OCI-LY7 (cell line): ENCODE results near the gene ZYG11A. TPM values are rescaled to one million over a fixed set of nuclear protein-coding genes. Genes with fewer than 3 reads are reported as not detected.
"Not testable (repeated sequence)": the region's sequence is repeated elsewhere in the genome, so short reads cannot be mapped to it uniquely, and the experiment has no call there.

Experiments used
- BruUV-seq: library from RNA; stranded (reverse); fragments of 400-500 nt; replicated peaks from 2 replicates; lab custom pipeline; 2021; lab: Mats Ljungman, UMichigan
- CTCF ChIA-PET: fragments of 300-600 bp; sonication (Branson Sonifier 250); formaldehyde crosslinking; loops from one replicate; lab custom pipeline; 2022; ENCODE audit warnings: antibody characterized with exemption; ENCODE audit not compliant: unreplicated experiment; lab: Charles Lee
- POLR2A ChIA-PET: fragments of 300-600 bp; sonication (Branson Sonifier 250); formaldehyde crosslinking; loops from one replicate; lab custom pipeline; 2022; ENCODE audit warnings: antibody characterized with exemption; lab: Charles Lee
- DNase-seq: peaks from one replicate; pipeline ENCODE4 v3.0.0-alpha.2; 2015; ENCODE audit warnings: low spot score
- H2AFZ ChIP-seq: fragments of 200-600 bp; sonication (generic), shearing (Covaris generic); 2 replicates; pipeline ENCODE4 v1.6.1; 2014; ENCODE audit warnings: mild to moderate bottlenecking, antibody characterized with exemption, low read length, moderate library complexity
- H3K27ac ChIP-seq: fragments of 200-600 bp; sonication (generic); 2 replicates; pipeline ENCODE4 v1.5.1; 2014; ENCODE audit warnings: mixed run types, low read depth, mild to moderate bottlenecking, moderate library complexity, low read length, inconsistent platforms; ENCODE audit not compliant: poor library complexity, severe bottlenecking
- H3K36me3 ChIP-seq: fragments of 200-600 bp; sonication (generic); 2 replicates; pipeline ENCODE4 v1.6.1; 2014; ENCODE audit warnings: mild to moderate bottlenecking, antibody characterized with exemption, low read length, moderate library complexity, mixed read lengths; ENCODE audit not compliant: insufficient read depth
- H3K4me1 ChIP-seq: fragments of 200-600 bp; sonication (generic); 2 replicates; pipeline ENCODE4 v1.5.1; 2014; ENCODE audit warnings: mild to moderate bottlenecking, low read length; ENCODE audit not compliant: insufficient read depth, poor library complexity, severe bottlenecking
- H3K4me2 ChIP-seq: fragments of 200-600 bp; sonication (generic); 2 replicates; pipeline ENCODE4 v1.6.1; 2014; ENCODE audit warnings: mild to moderate bottlenecking, low read length
- H3K4me3 ChIP-seq: fragments of 200-600 bp; sonication (generic); 2 replicates; pipeline ENCODE4 v1.5.1; 2014; ENCODE audit warnings: mild to moderate bottlenecking, low read depth, low read length; ENCODE audit not compliant: poor library complexity, severe bottlenecking
- H3K79me2 ChIP-seq: fragments of 200-600 bp; sonication (generic); 2 replicates; pipeline ENCODE4 v1.6.1; 2016; ENCODE audit warnings: low read depth, mild to moderate bottlenecking, low read length, moderate library complexity, mixed read lengths; ENCODE audit not compliant: insufficient read depth
- H3K9me2 ChIP-seq: fragments of 200-600 bp; sonication (generic); 2 replicates; pipeline ENCODE4 v1.6.1; 2016; ENCODE audit warnings: mild to moderate bottlenecking, low read length, mixed read lengths; ENCODE audit not compliant: insufficient read depth
- H3K9me3 ChIP-seq: fragments of 200-600 bp; sonication (generic); 2 replicates; pipeline ENCODE4 v1.6.1; 2014; ENCODE audit warnings: mild to moderate bottlenecking, mixed run types, low read length, mixed read lengths
- H4K20me1 ChIP-seq: fragments of 200-600 bp; sonication (generic); 2 replicates; pipeline ENCODE4 v1.6.1; 2014; ENCODE audit warnings: mild to moderate bottlenecking, antibody characterized with exemption, low read length, moderate library complexity, mixed read lengths; ENCODE audit not compliant: insufficient read depth
- EZH2phosphoT487 ChIP-seq: fragments of 200-600 bp; sonication (generic); IDR thresholded peaks from 2 replicates; pipeline ENCODE4 v1.6.1; 2018; ENCODE audit warnings: low read depth, borderline replicate concordance, mild to moderate bottlenecking, mixed run types, antibody characterized with exemption, low read length, moderate library complexity, mixed read lengths
- intact Hi-C: fragments of 100-400 bp; cut with micrococcal nuclease; formaldehyde crosslinking; loops from one replicate; pipeline ENCODE4 v1.10.0; 2022; ENCODE audit not compliant: unreplicated experiment
- total RNA-seq, 2 experiments: library from RNA; depleted of rRNA in 1 of 2; stranded (reverse); fragments of >200 nt in 1 of 2; shearing (Covaris generic) in 1 of 2; gene quantifications; 2 replicates each; pipeline ENCODE4 v1.2.3, GENCODE V29; 2014 to 2022
- TF ChIP-seq, protein P1 (sequence below): fragments of 200-600 bp; sonication (generic); conservative IDR thresholded peaks from 2 replicates; pipeline ENCODE4 v1.5.1; 2014; ENCODE audit warnings: mild to moderate bottlenecking, antibody characterized with exemption, low read length, moderate library complexity, mixed read lengths

ZYG11A gene
- total RNA-seq, 2 experiments from 2014 or later: not detected

DNA sequence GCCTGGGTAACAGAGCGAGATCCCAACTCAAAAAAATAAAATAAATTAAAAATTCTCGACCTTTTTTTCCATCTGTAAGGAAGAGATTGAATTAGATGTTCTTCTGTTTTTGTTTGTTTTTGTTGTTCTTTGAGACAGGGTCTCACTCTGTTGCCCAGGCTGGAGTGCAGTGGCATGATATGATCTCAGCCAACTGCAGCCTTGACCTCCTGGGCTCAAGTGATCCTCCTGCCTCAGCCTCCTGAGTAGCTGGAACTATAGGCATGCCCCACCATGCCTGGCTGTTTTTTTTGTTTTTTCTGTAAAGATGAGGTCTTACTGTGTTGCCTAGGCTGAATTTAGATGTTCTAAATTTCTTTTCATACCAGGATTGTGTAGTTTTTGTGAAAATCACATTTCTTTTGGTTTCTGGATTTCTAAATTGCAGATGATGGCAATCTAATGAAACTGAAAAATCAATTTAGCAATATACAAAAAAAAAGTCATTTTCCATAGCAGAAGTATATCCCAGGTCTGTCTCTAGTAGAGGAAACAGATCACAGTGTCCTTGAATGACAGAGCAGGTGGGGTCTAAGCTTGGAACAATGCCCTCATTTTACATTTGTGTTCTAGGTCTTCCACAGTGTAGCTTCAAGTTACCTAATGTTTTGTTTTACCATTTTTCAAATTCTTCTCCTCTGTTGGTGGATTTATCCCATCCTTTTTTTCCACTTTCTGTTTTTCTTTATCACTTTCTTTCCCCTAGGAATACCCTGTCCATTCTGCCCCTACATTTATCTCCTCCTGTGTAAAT, 20.3 kb downstream of the ZYG11A start:
- BruUV-seq: no TSS peak
- DNase-seq: no peak
- CTCF ChIA-PET: no interaction called here
- H3K27ac ChIP-seq: no peak overlapping the region
- TF ChIP-seq, protein P1, sequence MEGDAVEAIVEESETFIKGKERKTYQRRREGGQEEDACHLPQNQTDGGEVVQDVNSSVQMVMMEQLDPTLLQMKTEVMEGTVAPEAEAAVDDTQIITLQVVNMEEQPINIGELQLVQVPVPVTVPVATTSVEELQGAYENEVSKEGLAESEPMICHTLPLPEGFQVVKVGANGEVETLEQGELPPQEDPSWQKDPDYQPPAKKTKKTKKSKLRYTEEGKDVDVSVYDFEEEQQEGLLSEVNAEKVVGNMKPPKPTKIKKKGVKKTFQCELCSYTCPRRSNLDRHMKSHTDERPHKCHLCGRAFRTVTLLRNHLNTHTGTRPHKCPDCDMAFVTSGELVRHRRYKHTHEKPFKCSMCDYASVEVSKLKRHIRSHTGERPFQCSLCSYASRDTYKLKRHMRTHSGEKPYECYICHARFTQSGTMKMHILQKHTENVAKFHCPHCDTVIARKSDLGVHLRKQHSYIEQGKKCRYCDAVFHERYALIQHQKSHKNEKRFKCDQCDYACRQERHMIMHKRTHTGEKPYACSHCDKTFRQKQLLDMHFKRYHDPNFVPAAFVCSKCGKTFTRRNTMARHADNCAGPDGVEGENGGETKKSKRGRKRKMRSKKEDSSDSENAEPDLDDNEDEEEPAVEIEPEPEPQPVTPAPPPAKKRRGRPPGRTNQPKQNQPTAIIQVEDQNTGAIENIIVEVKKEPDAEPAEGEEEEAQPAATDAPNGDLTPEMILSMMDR: no peak
- no peak for TF ChIP-seq EZH2phosphoT487
- H4K20me1 ChIP-seq: no peaks in the 10 kb centered on the region
- POLR2A ChIA-PET: no interaction called here
- no peak overlapping the region for H3K4me2 ChIP-seq
- no peaks in the 10 kb centered on the region for H3K4me1 ChIP-seq
- H3K36me3 ChIP-seq: no peaks in the 10 kb centered on the region
- intact Hi-C loops: no loop called here
- no peaks in the 10 kb centered on the region for H3K79me2 ChIP-seq
- no peaks in the 10 kb centered on the region for H3K9me2 ChIP-seq
- H2AFZ ChIP-seq: no peak overlapping the region
- H3K4me3 ChIP-seq: no peak overlapping the region
- no peaks in the 10 kb centered on the region for H3K9me3 ChIP-seq

- POLR2A ChIA-PET: interaction anchor here (0.7 kb wide), 3 partner anchors 10 to 756 kb away, joined by 3 to 5 read pairs (median 4); no protein-coding TSS in a partner anchor
- BruUV-seq: no TSS peak
- no peak overlapping the region for H2AFZ ChIP-seq
- no peak overlapping the region for H3K4me2 ChIP-seq
- no peak for TF ChIP-seq EZH2phosphoT487
- TF ChIP-seq, protein P1: no peak
- no peak for DNase-seq
- CTCF ChIA-PET: no interaction called here
- no peak overlapping the region for H3K27ac ChIP-seq
- H3K79me2 ChIP-seq: no peaks in the 10 kb centered on the region
- H4K20me1 ChIP-seq: no peaks in the 10 kb centered on the region
- H3K4me1 ChIP-seq: no peaks in the 10 kb centered on the region
- H3K36me3 ChIP-seq: no peaks in the 10 kb centered on the region
- H3K4me3 ChIP-seq: no peak overlapping the region
- H3K9me3 ChIP-seq: no peaks in the 10 kb centered on the region
- no peaks in the 10 kb centered on the region for H3K9me2 ChIP-seq
- intact Hi-C loops: no loop called here
Observed at GRCh38 chr1:52867087-52867863, 24.7 kb downstream of the ZYG11A start.

DNA sequence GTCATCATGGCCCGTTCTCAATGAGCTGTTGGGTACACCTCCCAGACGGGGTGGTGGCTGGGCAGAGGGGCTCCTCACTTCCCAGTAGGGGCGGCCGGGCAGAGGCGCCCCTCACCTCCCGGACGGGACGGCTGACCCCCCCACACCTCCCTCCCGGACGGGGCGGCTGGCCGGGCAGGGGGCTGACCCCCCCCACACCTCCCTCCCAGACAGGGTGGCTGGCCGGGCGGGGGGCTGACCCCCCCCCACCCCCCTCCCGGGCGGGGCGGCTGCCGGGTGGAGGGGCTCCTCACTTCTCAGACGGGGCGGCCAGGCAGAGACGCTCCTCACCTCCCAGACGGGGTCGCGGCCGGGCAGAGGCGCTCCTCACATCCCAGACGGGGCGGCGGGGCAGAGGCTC, 27.2 kb downstream of the ZYG11A start:
- CTCF ChIA-PET: not testable (repeated sequence)

More for the DNA sequence above, 27.2 kb downstream of the ZYG11A start:
- BruUV-seq, H3K36me3 ChIP-seq, DNase-seq, H3K4me1 ChIP-seq, H4K20me1 ChIP-seq, H3K27ac ChIP-seq, POLR2A ChIA-PET, H3K9me2 ChIP-seq, intact Hi-C loops, H3K4me3 ChIP-seq, H3K4me2 ChIP-seq, H2AFZ ChIP-seq, H3K9me3 ChIP-seq, H3K79me2 ChIP-seq: not testable (repeated sequence)
